Measurements from ENCODE around the gene MAP2K3. TPM values are rescaled to one million over a fixed set of nuclear protein-coding genes. Genes with fewer than 3 reads are reported as not detected.

Gene MAP2K3
- polyA plus RNA-seq, 3 donors: 107 to 166 (median 164) TPM

DNA sequence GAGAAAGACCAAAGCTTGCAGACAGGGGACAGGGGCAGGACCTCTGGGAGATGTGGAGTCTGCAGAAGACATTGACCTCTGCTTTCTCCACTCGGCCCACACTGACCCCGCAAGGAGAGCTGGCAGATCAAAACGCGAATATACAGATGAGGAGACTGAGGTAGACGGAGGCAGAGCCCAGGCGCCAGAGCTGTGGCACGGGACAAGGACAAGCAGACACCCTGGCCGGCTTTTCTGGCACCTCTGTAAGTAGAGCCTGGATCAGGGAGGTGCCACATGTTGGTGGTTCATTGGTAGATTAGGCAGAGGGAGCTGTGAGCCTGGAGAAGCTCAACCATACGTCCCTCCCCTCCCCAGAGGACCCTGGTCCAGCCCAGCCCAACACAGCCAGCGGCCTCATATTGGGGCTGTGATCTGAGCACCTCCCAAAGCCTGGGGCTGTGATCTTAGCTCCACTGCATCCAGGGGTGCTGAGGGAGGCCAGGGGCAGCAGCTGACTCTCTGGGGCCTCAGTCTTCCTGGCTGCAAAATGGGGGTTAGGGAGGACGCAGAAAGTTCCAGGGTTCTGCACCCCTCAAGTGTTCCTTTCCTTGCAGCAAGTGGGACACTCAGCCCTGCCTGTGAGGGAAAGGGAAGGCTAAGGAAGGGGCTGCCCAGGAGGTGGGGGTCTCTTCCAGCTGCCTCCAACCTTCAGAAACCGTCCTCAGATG lies 35.3 kb upstream of the MAP2K3 start:
- intact Hi-C loops (cut with micrococcal nuclease): no loop called here
- Mint-ChIP-seq H3K9me3 (peaks cover 0 to 2% (median 0%) of the 10 kb centered on the region in 7 donors), H3K36me3 (peaks cover 3 to 12% of the 10 kb centered on the region in 2 donors), H3K4me1 (peaks cover 36% of the 10 kb centered on the region), H3K27me3 (ENCODE audit: low read depth in 3 of 3) (peaks cover 0 to 9% (median 3%) of the 10 kb centered on the region in 3 donors), H3K4me3 (no peak overlapping the region), H3K27ac (no peak overlapping the region)
- Histone ChIP-seq H3K27ac (ENCODE audit: low read depth in 1 of 2, low read length in 2 of 2) (no peak overlapping the region), H4K20me1 (ENCODE audit: insufficient read depth, low read length) (peaks cover 77% of the 10 kb centered on the region), H3K36me3 (replicated peaks in 1 of 2; ENCODE audit: control insufficient read depth in 1 of 2, insufficient read depth in 2 of 2, low read length in 2 of 2) (no peaks in the 10 kb centered on the region), H2AFZ (ENCODE audit: insufficient read depth, low read depth, low read length, poor library complexity, severe bottlenecking) (no peak overlapping the region), H3K27me3 (ENCODE audit: control insufficient read depth in 2 of 2, insufficient read depth in 2 of 2, low read length in 2 of 2) (no peaks in the 10 kb centered on the region), H3K79me2 (ENCODE audit: insufficient read depth, low read length) (peaks cover 3% of the 10 kb centered on the region), H3K4me3 (replicated peaks in 1 of 3; ENCODE audit: low read depth in 2 of 3, low read length in 3 of 3) (no peak overlapping the region), H3K4me1 (ENCODE audit: control insufficient read depth in 1 of 2, insufficient read depth in 2 of 2, low read length in 2 of 2) (peaks cover 21 to 37% of the 10 kb centered on the region in 2 donors), H3K9me3 (replicated peaks in 1 of 2; ENCODE audit: control insufficient read depth in 1 of 2, insufficient read depth in 1 of 2, low read length in 2 of 2) (no peaks in the 10 kb centered on the region), H3K9ac (ENCODE audit: insufficient read depth, low read length, poor library complexity, severe bottlenecking) (no peak overlapping the region), H3K4me2 (replicated peaks; ENCODE audit: extremely low read depth, low read length, poor library complexity, severe bottlenecking) (no peak overlapping the region)
- no peak for DNase-seq
- no peak for TF ChIP-seq CTCF (IDR thresholded peaks at IDR 0.05)
- WGBS (ENCODE audit: insufficient coverage): over 99% methylated on average over 8 of the region's 12 CpGs

DNA sequence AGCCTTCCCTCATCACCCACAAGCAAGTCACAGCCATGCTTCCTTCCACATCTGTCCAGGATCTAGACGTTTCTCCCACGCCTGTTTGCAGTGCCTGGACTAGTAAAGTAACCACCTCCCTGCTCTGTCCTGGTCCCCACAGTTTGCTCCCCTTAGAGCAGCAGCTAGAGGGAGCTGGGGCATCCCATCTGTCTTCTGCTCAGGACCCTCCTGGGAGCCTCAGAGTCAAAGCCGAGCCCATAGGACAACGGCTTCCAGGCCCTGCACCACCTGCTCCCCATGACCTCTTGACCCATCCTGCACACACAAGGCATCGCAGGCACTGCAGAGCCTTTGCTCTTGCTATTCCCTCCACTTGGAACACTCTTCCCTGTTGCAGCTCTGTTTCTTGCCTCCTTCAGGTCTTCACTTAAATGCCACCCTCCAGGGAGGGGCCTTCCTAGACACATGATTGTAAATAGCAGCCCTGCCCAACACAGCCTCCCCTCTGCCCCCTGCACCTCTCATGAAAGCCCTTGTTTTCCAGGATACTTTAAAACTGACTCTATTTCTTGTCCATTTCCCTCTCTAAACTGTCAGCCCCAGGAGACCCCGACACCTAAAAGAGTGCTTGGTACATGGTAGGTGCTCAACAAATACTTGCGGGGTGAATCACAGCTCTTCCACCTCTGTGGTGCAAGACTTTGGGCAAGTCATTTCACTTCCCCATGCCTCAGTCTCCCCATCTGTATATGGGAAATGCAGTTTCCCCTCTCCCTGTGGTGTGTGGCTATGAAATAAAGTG lies 34.4 kb upstream of the MAP2K3 start:
- no peak for TF ChIP-seq CTCF (IDR thresholded peaks at IDR 0.05)
- 71% methylated on average over 4 of the region's 7 CpGs for WGBS (ENCODE audit: insufficient coverage)

More for the DNA sequence above, 34.4 kb upstream of the MAP2K3 start:
- H3K27me3 Mint-ChIP-seq (ENCODE audit: low read depth in 3 of 3): peaks cover 3 to 9% (median 3%) of the 10 kb centered on the region in 3 donors
- Histone ChIP-seq H3K27ac (ENCODE audit: low read depth in 1 of 2, low read length in 2 of 2) (no peak overlapping the region), H2AFZ (ENCODE audit: insufficient read depth, low read depth, low read length, poor library complexity, severe bottlenecking) (no peak overlapping the region), H3K4me2 (replicated peaks; ENCODE audit: extremely low read depth, low read length, poor library complexity, severe bottlenecking) (no peak overlapping the region), H3K4me1 (ENCODE audit: control insufficient read depth in 1 of 2, insufficient read depth in 2 of 2, low read length in 2 of 2) (peaks cover 21 to 37% of the 10 kb centered on the region in 2 donors), H3K36me3 (replicated peaks in 1 of 2; ENCODE audit: control insufficient read depth in 1 of 2, insufficient read depth in 2 of 2, low read length in 2 of 2) (no peaks in the 10 kb centered on the region), H3K27me3 (ENCODE audit: control insufficient read depth in 2 of 2, insufficient read depth in 2 of 2, low read length in 2 of 2) (no peaks in the 10 kb centered on the region), H3K9me3 (replicated peaks in 1 of 2; ENCODE audit: control insufficient read depth in 1 of 2, insufficient read depth in 1 of 2, low read length in 2 of 2) (no peaks in the 10 kb centered on the region), H3K79me2 (ENCODE audit: insufficient read depth, low read length) (peaks cover 3% of the 10 kb centered on the region), H4K20me1 (ENCODE audit: insufficient read depth, low read length) (peaks cover 69% of the 10 kb centered on the region), H3K9ac (ENCODE audit: insufficient read depth, low read length, poor library complexity, severe bottlenecking) (no peak overlapping the region), H3K4me3 (replicated peaks in 1 of 3; ENCODE audit: low read depth in 2 of 3, low read length in 3 of 3) (no peak overlapping the region)
- peaks cover 3 to 12% of the 10 kb centered on the region in 2 donors for H3K36me3 Mint-ChIP-seq
- H3K4me1 Mint-ChIP-seq: peaks cover 36% of the 10 kb centered on the region
- DNase-seq: no peak
- intact Hi-C loops (cut with micrococcal nuclease): loop anchor here (5.0 to 10.0 kb wide), 2 partner anchors 38 to 125 kb away; partner anchors contain the start of genes TMEM11 (in 2 of the 2) and DHRS7B (in 1 of the 2)
- H3K4me3 Mint-ChIP-seq: peak overlapping the region in 1 of 2 donors; percentile 22
- peaks cover 0 to 2% (median 0%) of the 10 kb centered on the region in 7 donors for H3K9me3 Mint-ChIP-seq
- peak overlapping the region in 2 of 7 donors; percentile 25 to 71 for H3K27ac Mint-ChIP-seq
